Gastroesophageal sphincter (tissue), 4 donors: ENCODE data around the gene TBC1D10A. TPM values are rescaled to one million over a fixed set of nuclear protein-coding genes. Genes with fewer than 3 reads are reported as not detected.
A peak's percentile ranks its signal among the peaks of the same experiment; 100 is the strongest.

Experiments
- ATAC-seq: fragments of 150-250 bp; one replicate; pipeline ENCODE4 v1.9.1; 2016; ENCODE audit warnings: mild to moderate bottlenecking, moderate library complexity
- H3K27ac ChIP-seq, 4 donors: fragments of 200-600 bp; sonication (generic) in 3 of 4; 1 replicate in 3 of 4; 2 replicates in 1 of 4; pipeline ENCODE4 v1.5.1; 2016 to 2019
- H3K27me3 ChIP-seq: fragments of 200-600 bp; sonication (generic); one replicate; pipeline ENCODE4 v1.5.1; 2019
- H3K36me3 ChIP-seq, 2 donors: fragments of 200-600 bp; sonication (generic); one replicate each; pipeline ENCODE4 v1.5.1; 2019; ENCODE audit warnings: control low read depth in 1 of 2
- H3K4me1 ChIP-seq, 3 donors: fragments of 200-600 bp; sonication (generic); 1 replicate in 2 of 3; 2 replicates in 1 of 3; pipeline ENCODE4 v1.5.1; 2016 to 2019; ENCODE audit warnings: control low read depth in 2 of 3
- H3K4me3 ChIP-seq, 2 donors: fragments of 200-600 bp; sonication (generic); one replicate each; pipeline ENCODE4 v1.5.1; 2019; ENCODE audit warnings: mild to moderate bottlenecking in 1 of 2, moderate library complexity in 1 of 2
- H3K9me3 ChIP-seq, 3 donors: fragments of 200-600 bp; sonication (generic); one replicate each; pipeline ENCODE4 v1.5.1; 2017 to 2019; ENCODE audit warnings: control low read depth in 2 of 3
- CTCF ChIP-seq, 4 experiments: fragments of 200-600 bp in 2 of 4; fragments of 450-650 bp in 2 of 4; sonication (generic) in 1 of 4; IDR thresholded peaks; one replicate each; pipeline ENCODE4 v1.5.1; 2017 to 2019; ENCODE audit warnings: antibody characterized with exemption in 4 of 4, mild to moderate bottlenecking in 2 of 4, moderate library complexity in 2 of 4
- EP300 ChIP-seq: sonication (generic); formaldehyde crosslinking; IDR thresholded peaks from one replicate; pipeline ENCODE4 v1.6.1; 2017; ENCODE audit warnings: antibody characterized with exemption, mild to moderate bottlenecking
- POLR2A ChIP-seq, 2 donors: fragments of 450-650 bp; IDR thresholded peaks; one replicate each; pipeline ENCODE4 v1.6.1; 2017; ENCODE audit warnings: antibody characterized with exemption in 2 of 2, mild to moderate bottlenecking in 2 of 2, moderate library complexity in 1 of 2
- POLR2AphosphoS5 ChIP-seq: sonication (generic); formaldehyde crosslinking; IDR thresholded peaks from one replicate; pipeline ENCODE4 v1.6.1; 2017; ENCODE audit warnings: antibody characterized with exemption
- WGBS, 2 donors: methylation state at CpG; one replicate each; pipeline ENCODE4 v1.1.5; 2018; ENCODE audit warnings: low coverage in 1 of 2; 5-methylcytosine and 5-hydroxymethylcytosine counted together
- total RNA-seq, 4 donors: library from RNA; depleted of rRNA; stranded (reverse); fragments of >200 nt; gene quantifications; one replicate each; pipeline ENCODE4 v1.1.0, GENCODE V29; 2016

Gene TBC1D10A
- total RNA-seq: 10 to 100 TPM; 25.3 to 30.8 (median 26.0) TPM

- H3K4me3 ChIP-seq: peak within 1 kb of the TSS; percentile 67 to 78
- TF ChIP-seq EP300 (no peak), POLR2AphosphoS5 (peak; percentile 79), POLR2A (IDR thresholded peaks at IDR 0.05) (peak; percentile 91 to 93), CTCF (IDR thresholded peaks at IDR 0.05) (peak in 1 of 4 experiments; percentile 16)
- no peaks in the 10 kb centered on the region for H3K27me3 ChIP-seq
- no peaks in the 10 kb centered on the region for H3K9me3 ChIP-seq
- ATAC-seq: peak; percentile 93
- H3K27ac ChIP-seq: peak within 1 kb of the TSS; percentile 68 to 93 (median 86)
- H3K4me1 ChIP-seq: peaks cover 0 to 53% (median 32%) of the 10 kb centered on the region in 3 donors
- 0% methylated on average over 5 of the region's 69 CpGs; no CpG with 5 or more reads in 1 of the 2 donors for WGBS, 2 donors
- peaks cover 0 to 20% of the 10 kb centered on the region in 2 donors for H3K36me3 ChIP-seq
Measured at GRCh38 chr22:30326706-30327362, at the start of gene TBC1D10A. TBC1D10A (minus strand) TSS chr22:30326941; CDS start chr22:30326881, 60 bp downstream.

GRCh38 chr22:30375312-30375849, 48.6 kb upstream of the TBC1D10A start:
- 94% methylated on average over 3 of the region's 13 CpGs; no CpG with 5 or more reads in 1 of the 2 donors for WGBS, 2 donors
- ATAC-seq: no peak
- no peaks in the 10 kb centered on the region for H3K4me1 ChIP-seq
- TF ChIP-seq EP300 (no peak), POLR2A (IDR thresholded peaks at IDR 0.05) (no peak), CTCF (IDR thresholded peaks at IDR 0.05) (no peak), POLR2AphosphoS5 (no peak)
- H3K27me3 ChIP-seq: no peaks in the 10 kb centered on the region
- H3K27ac ChIP-seq: no peak overlapping the region
- no peaks in the 10 kb centered on the region for H3K9me3 ChIP-seq
- no peak overlapping the region for H3K4me3 ChIP-seq
- H3K36me3 ChIP-seq: peaks cover 0 to 44% of the 10 kb centered on the region in 2 donors

GRCh38 chr22:30373331-30374325, 46.9 kb upstream of the TBC1D10A start:
- ATAC-seq: no peak
- WGBS, 2 donors: 69% methylated on average over 6 of the region's 33 CpGs; no CpG with 5 or more reads in 1 of the 2 donors
- no peak for TF ChIP-seq POLR2AphosphoS5
- TF ChIP-seq EP300: no peak
- TF ChIP-seq CTCF (IDR thresholded peaks at IDR 0.05): no peak
- no peak for TF ChIP-seq POLR2A (IDR thresholded peaks at IDR 0.05)

GRCh38 chr22:30372915-30373314, 46.2 kb upstream of the TBC1D10A start:
- 20% methylated on average over 3 of the region's 8 CpGs; no CpG with 5 or more reads in 1 of the 2 donors for WGBS, 2 donors
- Histone ChIP-seq H3K27me3 (no peaks in the 10 kb centered on the region), H3K27ac (no peak overlapping the region), H3K9me3 (no peaks in the 10 kb centered on the region), H3K4me1 (no peaks in the 10 kb centered on the region), H3K36me3 (peaks cover 0 to 24% of the 10 kb centered on the region in 2 donors), H3K4me3 (no peak overlapping the region)
- ATAC-seq: no peak
- TF ChIP-seq POLR2AphosphoS5: no peak
- no peak for TF ChIP-seq CTCF (IDR thresholded peaks at IDR 0.05)
- no peak for TF ChIP-seq EP300
- no peak for TF ChIP-seq POLR2A (IDR thresholded peaks at IDR 0.05)

More at GRCh38 chr22:30373331-30374325, 46.9 kb upstream of the TBC1D10A start:
- Histone ChIP-seq H3K4me3 (no peak overlapping the region), H3K36me3 (peaks cover 0 to 27% of the 10 kb centered on the region in 2 donors), H3K27me3 (no peaks in the 10 kb centered on the region), H3K4me1 (no peaks in the 10 kb centered on the region), H3K27ac (no peak overlapping the region), H3K9me3 (no peaks in the 10 kb centered on the region)
